ENCODE data around the gene CD160. TPM values are rescaled to one million over a fixed set of nuclear protein-coding genes. Genes with fewer than 3 reads are reported as not detected.
A peak's percentile ranks its signal among the peaks of the same experiment; 100 is the strongest.
"Not testable (repeated sequence)": the region's sequence is repeated elsewhere in the genome, so short reads cannot be mapped to it uniquely, and the experiment has no call there.

CD160 gene
- total and polyA plus RNA-seq, 3 donors from 2014 or later: 0.31 to 0.45 TPM; not detected in 1

DNA sequence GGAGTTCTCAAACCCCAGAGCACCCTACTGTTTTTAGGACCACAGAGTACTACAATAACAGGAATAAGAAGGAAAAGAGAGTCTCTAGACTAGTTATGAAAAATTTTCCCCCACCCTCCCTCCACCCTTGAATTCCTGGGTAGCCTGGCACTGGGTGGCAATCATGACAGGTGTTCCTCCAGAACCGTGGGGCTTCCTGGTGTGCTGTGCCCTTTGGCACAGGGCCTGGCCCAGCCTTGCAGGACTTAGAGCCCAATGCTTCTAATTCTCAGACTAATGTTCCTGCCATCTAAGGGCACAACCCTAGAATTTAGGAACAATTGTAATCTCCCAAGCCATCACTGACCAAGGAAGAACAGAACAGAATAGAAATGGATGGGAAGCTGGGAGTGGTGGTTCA lies 1.5 kb upstream of the CD160 start:
- DNase-seq: no peak

DNA sequence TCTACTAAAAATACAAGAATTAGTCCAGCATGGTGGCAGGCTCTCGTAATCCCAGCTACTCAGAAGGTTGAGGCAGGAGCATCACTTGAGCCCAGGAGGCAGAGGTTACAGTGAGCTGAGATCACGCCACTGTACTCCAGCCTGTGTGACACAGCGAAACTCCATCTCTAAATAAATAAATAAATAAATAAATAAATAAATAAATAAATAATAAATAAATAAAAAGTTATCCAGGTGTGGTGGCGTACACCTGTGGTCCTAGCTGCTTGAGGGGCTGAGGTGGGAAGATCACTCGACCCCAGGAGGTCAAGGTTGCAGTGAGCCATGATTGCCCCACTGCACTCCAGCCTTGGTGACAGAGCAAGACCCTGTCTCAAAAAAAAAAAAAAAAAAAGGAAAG lies 834 bp upstream of the CD160 start:
- H3K36me3 ChIP-seq (ENCODE audit: low read depth, missing control alignments); H3K4me1 ChIP-seq; intact Hi-C loops (cut with DNase I; ENCODE audit: low total_unique reads); H3K27ac ChIP-seq; DNase-seq; H3K27me3 ChIP-seq; H3K9me3 ChIP-seq; H3K4me3 ChIP-seq: not testable (repeated sequence)
- 90 to 94% methylated on average over 5 of the region's 5 CpGs for WGBS, 2 donors

More for the DNA sequence above, 1.5 kb upstream of the CD160 start:
- Histone ChIP-seq H3K36me3 (ENCODE audit: low read depth, missing control alignments) (no peaks in the 10 kb centered on the region), H3K4me3 (no peak overlapping the region), H3K27ac (no peak overlapping the region), H3K4me1 (peaks cover 7% of the 10 kb centered on the region), H3K9me3 (no peaks in the 10 kb centered on the region), H3K27me3 (no peaks in the 10 kb centered on the region)
- no peak for TF ChIP-seq POLR2A (IDR thresholded peaks at IDR 0.05)
- TF ChIP-seq, protein P1, sequence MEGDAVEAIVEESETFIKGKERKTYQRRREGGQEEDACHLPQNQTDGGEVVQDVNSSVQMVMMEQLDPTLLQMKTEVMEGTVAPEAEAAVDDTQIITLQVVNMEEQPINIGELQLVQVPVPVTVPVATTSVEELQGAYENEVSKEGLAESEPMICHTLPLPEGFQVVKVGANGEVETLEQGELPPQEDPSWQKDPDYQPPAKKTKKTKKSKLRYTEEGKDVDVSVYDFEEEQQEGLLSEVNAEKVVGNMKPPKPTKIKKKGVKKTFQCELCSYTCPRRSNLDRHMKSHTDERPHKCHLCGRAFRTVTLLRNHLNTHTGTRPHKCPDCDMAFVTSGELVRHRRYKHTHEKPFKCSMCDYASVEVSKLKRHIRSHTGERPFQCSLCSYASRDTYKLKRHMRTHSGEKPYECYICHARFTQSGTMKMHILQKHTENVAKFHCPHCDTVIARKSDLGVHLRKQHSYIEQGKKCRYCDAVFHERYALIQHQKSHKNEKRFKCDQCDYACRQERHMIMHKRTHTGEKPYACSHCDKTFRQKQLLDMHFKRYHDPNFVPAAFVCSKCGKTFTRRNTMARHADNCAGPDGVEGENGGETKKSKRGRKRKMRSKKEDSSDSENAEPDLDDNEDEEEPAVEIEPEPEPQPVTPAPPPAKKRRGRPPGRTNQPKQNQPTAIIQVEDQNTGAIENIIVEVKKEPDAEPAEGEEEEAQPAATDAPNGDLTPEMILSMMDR (IDR thresholded peaks at IDR 0.05): no peak
- 62 to 89% methylated on average over 1 of the region's 1 CpG for WGBS, 2 donors
- intact Hi-C loops (cut with DNase I; ENCODE audit: low total_unique reads): no loop called here

DNA sequence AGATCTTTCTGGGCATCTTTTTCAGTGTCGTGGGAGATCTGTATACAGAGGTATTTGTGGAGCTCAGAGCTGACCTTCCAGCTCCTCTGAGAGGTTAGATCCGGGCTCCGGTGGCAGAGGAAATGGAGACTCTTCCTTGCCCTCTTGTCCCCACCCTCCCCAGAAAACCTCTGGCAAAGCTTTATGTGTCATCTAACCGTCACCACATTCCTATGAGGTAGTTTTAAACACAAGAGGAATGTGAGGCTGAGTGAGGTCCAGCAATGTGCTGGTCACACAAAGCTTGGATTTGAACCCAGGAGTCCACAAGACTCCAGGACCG lies 1.2 kb downstream of the CD160 start:
- WGBS, 2 donors: 42 to 56% methylated on average over 5 of the region's 5 CpGs
- TF ChIP-seq, protein P1 (IDR thresholded peaks at IDR 0.05): no peak
- TF ChIP-seq POLR2A (IDR thresholded peaks at IDR 0.05): no peak
- Histone ChIP-seq H3K27me3 (no peaks in the 10 kb centered on the region), H3K4me3 (peak overlapping the region in 1 of 2 donors; percentile 32), H3K36me3 (ENCODE audit: low read depth, missing control alignments) (no peaks in the 10 kb centered on the region), H3K4me1 (peaks cover 3% of the 10 kb centered on the region), H3K27ac (no peak overlapping the region), H3K9me3 (no peaks in the 10 kb centered on the region)
- intact Hi-C loops (cut with DNase I; ENCODE audit: low total_unique reads): no loop called here
- DNase-seq: no peak

DNA sequence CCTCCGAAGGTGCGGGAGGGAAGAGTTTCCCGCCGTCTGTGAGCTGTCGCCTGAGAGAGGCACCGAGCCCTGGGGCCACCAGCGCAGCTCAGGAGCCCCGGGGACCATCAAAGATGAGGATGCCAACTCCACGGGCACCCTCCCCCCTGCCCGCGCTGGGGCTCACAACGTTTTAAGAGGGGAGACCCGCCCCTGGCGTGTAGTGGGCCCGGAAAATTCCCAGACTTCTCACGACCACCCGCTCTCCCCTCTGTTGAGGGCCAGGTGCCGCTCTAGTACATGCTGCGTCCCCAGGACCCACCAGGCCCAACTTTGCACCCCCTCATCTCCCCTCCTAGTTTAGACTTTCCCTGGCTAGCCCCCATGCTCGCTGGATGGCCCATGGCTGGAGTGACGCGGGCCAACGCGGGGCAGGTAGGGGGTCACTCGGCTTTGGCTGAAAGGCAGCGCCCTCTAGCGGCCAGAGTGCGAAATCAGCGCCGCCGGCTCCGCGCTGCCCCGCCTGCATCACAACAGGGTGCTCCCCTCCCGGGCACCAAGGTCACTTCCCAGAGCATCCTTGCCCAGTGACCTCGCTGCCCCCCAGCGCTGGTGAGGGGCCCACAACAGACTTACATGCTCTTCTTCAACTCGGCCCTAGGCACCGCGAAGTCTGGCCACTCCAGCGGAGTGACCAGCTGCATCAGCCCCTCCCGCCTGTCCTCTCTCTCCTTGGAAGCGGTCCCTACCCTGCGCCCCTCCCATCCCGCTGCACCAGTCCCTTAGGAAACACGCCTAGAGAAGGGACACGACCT lies 1.8 kb downstream of the CD160 start:
- H3K36me3 ChIP-seq (ENCODE audit: low read depth, missing control alignments): no peaks in the 10 kb centered on the region
- H3K9me3 ChIP-seq: no peaks in the 10 kb centered on the region
- no peak for TF ChIP-seq POLR2A (IDR thresholded peaks at IDR 0.05)
- TF ChIP-seq, protein P1 (IDR thresholded peaks at IDR 0.05): peak; percentile 77 to 95 (median 85)
- peak overlapping the region; percentile 24 to 32 for H3K4me3 ChIP-seq
- intact Hi-C loops (cut with DNase I; ENCODE audit: low total_unique reads): no loop called here
- peak; percentile 77 for DNase-seq
- H3K27me3 ChIP-seq: no peaks in the 10 kb centered on the region
- no peak overlapping the region for H3K27ac ChIP-seq
- WGBS, 2 donors: 1 to 10% methylated on average over 21 to 43 of the region's 47 CpGs
- peaks cover 3% of the 10 kb centered on the region for H3K4me1 ChIP-seq

DNA sequence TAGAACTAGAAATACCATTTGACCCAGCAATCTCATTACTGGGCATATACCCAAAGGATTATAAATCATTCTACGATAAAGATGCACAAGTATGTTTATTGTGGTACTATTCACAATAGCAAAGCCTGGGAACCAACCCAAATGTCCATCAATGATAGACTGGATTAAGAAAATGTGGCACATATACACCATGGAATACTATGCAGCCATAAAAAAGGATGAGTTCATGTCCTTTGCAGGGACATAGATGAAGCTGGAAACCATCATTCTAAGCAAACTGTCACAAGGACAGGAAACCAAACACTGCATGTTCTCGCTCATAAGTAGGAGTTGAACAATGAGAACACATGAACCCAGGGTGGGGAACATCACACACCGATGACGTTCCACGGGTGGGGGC lies 6.9 kb downstream of the CD160 start:
- H3K9me3 ChIP-seq; H3K4me1 ChIP-seq; H3K36me3 ChIP-seq (ENCODE audit: low read depth, missing control alignments); H3K27me3 ChIP-seq; intact Hi-C loops (cut with DNase I; ENCODE audit: low total_unique reads); H3K27ac ChIP-seq; H3K4me3 ChIP-seq; DNase-seq: not testable (repeated sequence)
- WGBS, 2 donors: 95% methylated on average over 5 of the region's 5 CpGs

DNA sequence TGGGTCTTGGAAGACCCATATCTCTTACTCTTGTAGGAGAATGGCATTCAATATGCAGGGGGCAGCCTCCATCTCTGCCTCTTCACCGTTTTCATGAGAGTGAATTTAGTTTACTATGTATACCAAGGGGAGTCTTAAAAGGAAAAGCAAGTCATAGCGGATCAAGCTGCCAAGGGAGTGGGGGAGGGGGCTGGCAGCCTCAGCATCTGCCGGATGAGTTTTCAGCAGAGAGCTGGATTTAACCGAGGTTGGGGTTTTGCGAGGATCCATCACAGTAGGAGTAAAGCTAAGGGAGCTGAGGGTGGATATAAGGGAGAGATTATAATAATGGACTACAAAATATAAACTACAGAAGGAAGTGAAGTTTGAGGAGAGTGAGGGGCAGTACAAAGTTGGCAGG lies 9.9 kb downstream of the CD160 start:
- H3K36me3 ChIP-seq (ENCODE audit: low read depth, missing control alignments): no peaks in the 10 kb centered on the region
- H3K27ac ChIP-seq: no peak overlapping the region
- 52 to 67% methylated on average over 5 of the region's 5 CpGs for WGBS, 2 donors
- no peaks in the 10 kb centered on the region for H3K9me3 ChIP-seq
- TF ChIP-seq, protein P1 (IDR thresholded peaks at IDR 0.05): no peak
- no peak for TF ChIP-seq POLR2A (IDR thresholded peaks at IDR 0.05)
- H3K4me1 ChIP-seq: no peaks in the 10 kb centered on the region
- DNase-seq: no peak
- H3K4me3 ChIP-seq: no peak overlapping the region
- no peaks in the 10 kb centered on the region for H3K27me3 ChIP-seq
- intact Hi-C loops (cut with DNase I; ENCODE audit: low total_unique reads): no loop called here

All from testis (tissue), 3 donors.